ENCODE results near the gene FAXDC2. TPM values are rescaled to one million over a fixed set of nuclear protein-coding genes. Genes with fewer than 3 reads are reported as not detected.
A peak's percentile ranks its signal among the peaks of the same experiment; 100 is the strongest.

The FAXDC2 gene
- total and polyA plus RNA-seq, 9 of the 15 experiments (the other 6 are each of a cell fraction or from before 2014, with no cell fraction given): 2.4 to 30.0 (median 9.9) TPM

- TF ChIP-seq SNIP1 (IDR thresholded peaks at IDR 0.05; ENCODE audit: low read depth) (no peak), ATF6 (CRISPR knock-in tag; IDR thresholded peaks at IDR 0.05) (no peak), E4F1 (CRISPR knock-in tag; IDR thresholded peaks at IDR 0.05; ENCODE audit: borderline replicate concordance) (no peak), ZNF165 (CRISPR knock-in tag; IDR thresholded peaks at IDR 0.05; ENCODE audit: borderline replicate concordance) (no peak), CREB1 (IDR thresholded peaks at IDR 0.05) (no peak), CREB1 (CRISPR knock-in tag; IDR thresholded peaks at IDR 0.05) (peak; percentile 45; the same call in 1 of the 2 replicates), RFX7 (CRISPR knock-in tag; IDR thresholded peaks at IDR 0.05) (no peak), EHMT2 (IDR thresholded peaks at IDR 0.05) (peak; percentile 79), SMAD1 (IDR thresholded peaks at IDR 0.05; ENCODE audit: low read depth, low read length, partially characterized antibody) (no peak), NONO (IDR thresholded peaks at IDR 0.05; ENCODE audit: low read depth in 2 of 2, low read length in 1 of 2) (no peak), ATF4 (CRISPR knock-in tag; IDR thresholded peaks at IDR 0.05) (no peak), RREB1 (CRISPR knock-in tag; IDR thresholded peaks at IDR 0.05) (no peak), ZC3H8 (IDR thresholded peaks at IDR 0.05) (no peak), CBFA2T3 (IDR thresholded peaks at IDR 0.05) (peak; percentile 52; the same call in 1 of the 2 replicates), ARID1B (IDR thresholded peaks at IDR 0.05) (peak; percentile 64), FOXA3 (CRISPR knock-in tag; conservative IDR thresholded peaks at IDR 0.05 in 1 of 2, IDR thresholded peaks at IDR 0.05 in 1 of 2) (peak; percentile 64 to 84; a peak in 3 of 4 replicates), ETV6 (IDR thresholded peaks at IDR 0.05; ENCODE audit: borderline replicate concordance in 1 of 2, low read depth in 2 of 2, low read length in 1 of 2) (no peak), ETV6 (CRISPR knock-in tag; IDR thresholded peaks at IDR 0.05; ENCODE audit: borderline replicate concordance) (no peak), ZSCAN29 (IDR thresholded peaks at IDR 0.05) (no peak), FOXA1 (IDR thresholded peaks at IDR 0.05; ENCODE audit: borderline replicate concordance) (no peak)
Measured at GRCh38 chr5:154786414-154786813, 64.0 kb downstream of the FAXDC2 start (continued).

Measured in K562 (cell line).